Measurements from ENCODE around the gene KRTCAP3.

The KRTCAP3 gene

GRCh38 chr2:27441958-27442919 lies at the start of gene KRTCAP3:
TSS of gene KRTCAP3 (plus strand) at chr2:27442381. CDS start at chr2:27442413, 32 bp downstream.
- Histone ChIP-seq H3K4me1 (ENCODE audit: control insufficient read depth, low read depth, low read length) (peaks cover 3% of the 10 kb centered on the region), H3K36me3 (ENCODE audit: control insufficient read depth, low read depth, low read length) (peaks cover 28% of the 10 kb centered on the region), H3K9ac (ENCODE audit: low read length) (peak within 1 kb of the TSS; percentile 73), H3K9me3 (ENCODE audit: control insufficient read depth, low read depth, low read length) (no peaks in the 10 kb centered on the region), H3K4me3 (ENCODE audit: low read length) (peak within 1 kb of the TSS; percentile 63), H3K27ac (ENCODE audit: low read length) (no peak within 1 kb of the TSS), H3K27me3 (ENCODE audit: control insufficient read depth, insufficient read depth, low read length) (no peaks in the 10 kb centered on the region)

GRCh38 chr2:27393225-27393624 lies 49.0 kb upstream of the KRTCAP3 start:
- H3K4me1 ChIP-seq (ENCODE audit: control insufficient read depth, low read depth, low read length): no peaks in the 10 kb centered on the region
- no peak overlapping the region for H3K4me3 ChIP-seq (ENCODE audit: low read length)
- no peak overlapping the region for H3K27ac ChIP-seq (ENCODE audit: low read length)
- H3K27me3 ChIP-seq (ENCODE audit: control insufficient read depth, insufficient read depth, low read length): no peaks in the 10 kb centered on the region
- peaks cover 3% of the 10 kb centered on the region for H3K36me3 ChIP-seq (ENCODE audit: control insufficient read depth, low read depth, low read length)
- no peak overlapping the region for H3K9ac ChIP-seq (ENCODE audit: low read length)
- no peaks in the 10 kb centered on the region for H3K9me3 ChIP-seq (ENCODE audit: control insufficient read depth, low read depth, low read length)

- Histone ChIP-seq H3K9me3 (ENCODE audit: control insufficient read depth, low read depth, low read length) (no peaks in the 10 kb centered on the region), H3K4me3 (ENCODE audit: low read length) (no peak overlapping the region), H3K27me3 (ENCODE audit: control insufficient read depth, insufficient read depth, low read length) (no peaks in the 10 kb centered on the region), H3K27ac (ENCODE audit: low read length) (no peak overlapping the region), H3K36me3 (ENCODE audit: control insufficient read depth, low read depth, low read length) (peaks cover 3% of the 10 kb centered on the region), H3K4me1 (ENCODE audit: control insufficient read depth, low read depth, low read length) (no peaks in the 10 kb centered on the region), H3K9ac (ENCODE audit: low read length) (no peak overlapping the region)
Measured at GRCh38 chr2:27398962-27399361, 43.2 kb upstream of the KRTCAP3 start.

- Histone ChIP-seq H3K27ac (ENCODE audit: low read length) (no peak overlapping the region), H3K4me3 (ENCODE audit: low read length) (no peak overlapping the region), H3K9ac (ENCODE audit: low read length) (no peak overlapping the region), H3K27me3 (ENCODE audit: control insufficient read depth, insufficient read depth, low read length) (no peaks in the 10 kb centered on the region), H3K36me3 (ENCODE audit: control insufficient read depth, low read depth, low read length) (peaks cover 3% of the 10 kb centered on the region), H3K9me3 (ENCODE audit: control insufficient read depth, low read depth, low read length) (no peaks in the 10 kb centered on the region), H3K4me1 (ENCODE audit: control insufficient read depth, low read depth, low read length) (no peaks in the 10 kb centered on the region)
Measured at GRCh38 chr2:27400348-27401135, 41.6 kb upstream of the KRTCAP3 start.

- H3K9me3 ChIP-seq (ENCODE audit: control insufficient read depth, low read depth, low read length): no peaks in the 10 kb centered on the region
- H3K36me3 ChIP-seq (ENCODE audit: control insufficient read depth, low read depth, low read length): no peaks in the 10 kb centered on the region
- no peaks in the 10 kb centered on the region for H3K27me3 ChIP-seq (ENCODE audit: control insufficient read depth, insufficient read depth, low read length)
- peaks cover 5% of the 10 kb centered on the region for H3K4me1 ChIP-seq (ENCODE audit: control insufficient read depth, low read depth, low read length)
- peak overlapping the region; percentile 79 for H3K4me3 ChIP-seq (ENCODE audit: low read length)
- H3K9ac ChIP-seq (ENCODE audit: low read length): peak overlapping the region; percentile 91
- no peak overlapping the region for H3K27ac ChIP-seq (ENCODE audit: low read length)
Measured at GRCh38 chr2:27407798-27408491, 34.2 kb upstream of the KRTCAP3 start.

GRCh38 chr2:27408601-27409320 lies 33.4 kb upstream of the KRTCAP3 start:
- Histone ChIP-seq H3K4me3 (ENCODE audit: low read length) (peak overlapping the region; percentile 79), H3K36me3 (ENCODE audit: control insufficient read depth, low read depth, low read length) (no peaks in the 10 kb centered on the region), H3K27me3 (ENCODE audit: control insufficient read depth, insufficient read depth, low read length) (no peaks in the 10 kb centered on the region), H3K27ac (ENCODE audit: low read length) (peak overlapping the region; percentile 55), H3K4me1 (ENCODE audit: control insufficient read depth, low read depth, low read length) (peaks cover 5% of the 10 kb centered on the region), H3K9ac (ENCODE audit: low read length) (peak overlapping the region; percentile 91), H3K9me3 (ENCODE audit: control insufficient read depth, low read depth, low read length) (no peaks in the 10 kb centered on the region)

- Histone ChIP-seq H3K27ac (ENCODE audit: low read length) (peak within 1 kb of the TSS; percentile 74), H3K4me1 (ENCODE audit: control insufficient read depth, low read depth, low read length) (peaks cover 5% of the 10 kb centered on the region), H3K9me3 (ENCODE audit: control insufficient read depth, low read depth, low read length) (no peaks in the 10 kb centered on the region), H3K9ac (ENCODE audit: low read length) (peak within 1 kb of the TSS; percentile 91), H3K27me3 (ENCODE audit: control insufficient read depth, insufficient read depth, low read length) (no peaks in the 10 kb centered on the region), H3K36me3 (ENCODE audit: control insufficient read depth, low read depth, low read length) (no peaks in the 10 kb centered on the region), H3K4me3 (ENCODE audit: low read length) (peak within 1 kb of the TSS; percentile 79)
Measured at GRCh38 chr2:27409321-27410073, 32.7 kb upstream of the KRTCAP3 start, which contains the start of gene PPM1G. TSS of gene PPM1G (minus strand) at chr2:27409591. CDS start at chr2:27409422, 169 bp downstream.

GRCh38 chr2:27412419-27413152 lies 29.6 kb upstream of the KRTCAP3 start:
- Histone ChIP-seq H3K36me3 (ENCODE audit: control insufficient read depth, low read depth, low read length) (no peaks in the 10 kb centered on the region), H3K27ac (ENCODE audit: low read length) (no peak overlapping the region), H3K27me3 (ENCODE audit: control insufficient read depth, insufficient read depth, low read length) (no peaks in the 10 kb centered on the region), H3K9me3 (ENCODE audit: control insufficient read depth, low read depth, low read length) (no peaks in the 10 kb centered on the region), H3K9ac (ENCODE audit: low read length) (no peak overlapping the region), H3K4me3 (ENCODE audit: low read length) (no peak overlapping the region), H3K4me1 (ENCODE audit: control insufficient read depth, low read depth, low read length) (peaks cover 5% of the 10 kb centered on the region)

GRCh38 chr2:27416151-27416550 lies 26.0 kb upstream of the KRTCAP3 start:
- Histone ChIP-seq H3K4me1 (ENCODE audit: control insufficient read depth, low read depth, low read length) (no peaks in the 10 kb centered on the region), H3K27me3 (ENCODE audit: control insufficient read depth, insufficient read depth, low read length) (no peaks in the 10 kb centered on the region), H3K27ac (ENCODE audit: low read length) (no peak overlapping the region)

GRCh38 chr2:27420996-27421395 lies 21.2 kb upstream of the KRTCAP3 start:
- Histone ChIP-seq H3K36me3 (ENCODE audit: control insufficient read depth, low read depth, low read length) (no peaks in the 10 kb centered on the region), H3K9ac (ENCODE audit: low read length) (no peak overlapping the region), H3K4me3 (ENCODE audit: low read length) (no peak overlapping the region), H3K27ac (ENCODE audit: low read length) (no peak overlapping the region), H3K4me1 (ENCODE audit: control insufficient read depth, low read depth, low read length) (no peaks in the 10 kb centered on the region), H3K9me3 (ENCODE audit: control insufficient read depth, low read depth, low read length) (no peaks in the 10 kb centered on the region), H3K27me3 (ENCODE audit: control insufficient read depth, insufficient read depth, low read length) (no peaks in the 10 kb centered on the region)

More at GRCh38 chr2:27416151-27416550, 26.0 kb upstream of the KRTCAP3 start:
- H3K36me3 ChIP-seq (ENCODE audit: control insufficient read depth, low read depth, low read length): no peaks in the 10 kb centered on the region
- H3K9ac ChIP-seq (ENCODE audit: low read length): no peak overlapping the region
- no peaks in the 10 kb centered on the region for H3K9me3 ChIP-seq (ENCODE audit: control insufficient read depth, low read depth, low read length)
- H3K4me3 ChIP-seq (ENCODE audit: low read length): no peak overlapping the region

Measured in iPS-18a (cell line).